T-helper 1 cell treated with Interleukin-12 subunit alpha and Interleukin-12 subunit beta and Interleukin-4 antibody, amounts not matched to agents 30 ng/mL and 1 ng/mL, for 36 hours (primary cell): ENCODE data around the gene ATP5PD. TPM values are rescaled to one million over a fixed set of nuclear protein-coding genes. Genes with fewer than 3 reads are reported as not detected.

Experiments
- intact Hi-C: fragments of 100-400 bp; cut with micrococcal nuclease; formaldehyde crosslinking; loops from one replicate; pipeline ENCODE4 v1.15.1; 2024
- total RNA-seq: library from RNA; stranded (reverse); gene quantifications from 2 replicates; pipeline ENCODE4 v1.2.3, GENCODE V29; 2022

ATP5PD gene
- total RNA-seq, 1 donor from 2014 or later: 190 TPM

- intact Hi-C loops: no loop called here
Observed at GRCh38 chr17:75001915-75002843, 44.6 kb downstream of the ATP5PD start.

DNA sequence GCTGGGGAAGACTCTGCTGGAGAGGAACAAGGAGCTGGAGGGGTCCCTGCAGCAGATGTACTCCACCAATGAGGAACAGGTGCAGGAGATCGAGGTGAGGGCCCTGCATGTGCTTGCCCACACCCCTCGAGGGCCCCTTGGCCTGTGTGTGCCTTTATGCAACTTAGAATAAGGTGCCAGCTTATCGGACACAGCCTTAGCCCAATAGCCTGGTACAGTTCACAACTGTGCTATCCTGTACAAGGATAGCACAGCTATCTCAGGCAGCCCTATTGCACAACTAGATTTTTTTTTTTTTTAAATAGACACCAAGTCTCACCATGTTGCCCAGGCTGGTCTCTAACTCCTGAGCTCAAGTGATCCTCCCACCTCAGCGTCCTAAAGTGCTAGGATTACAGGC lies 47.2 kb downstream of the ATP5PD start:
- intact Hi-C loops: no loop called here

DNA sequence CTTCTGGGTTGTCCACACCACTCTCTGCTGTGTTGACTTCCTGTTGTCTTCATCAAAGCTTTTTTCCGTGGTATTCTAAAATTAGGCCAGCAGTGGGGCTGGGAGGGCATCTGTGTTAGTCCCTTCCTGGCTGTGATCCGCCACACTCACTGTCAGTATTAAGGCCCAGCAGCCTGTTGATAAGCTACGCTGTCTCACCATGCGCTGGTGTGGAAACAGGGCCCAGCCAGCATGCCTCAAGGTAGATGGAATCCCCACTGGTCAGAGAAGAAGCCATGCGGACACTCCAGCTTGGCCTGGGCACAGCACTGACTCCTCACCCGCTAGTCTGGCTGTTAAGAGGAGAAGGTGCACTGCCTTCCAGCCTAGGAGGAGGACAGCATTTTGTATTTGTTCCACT lies 48.0 kb downstream of the ATP5PD start:
- intact Hi-C loops: no loop called here

DNA sequence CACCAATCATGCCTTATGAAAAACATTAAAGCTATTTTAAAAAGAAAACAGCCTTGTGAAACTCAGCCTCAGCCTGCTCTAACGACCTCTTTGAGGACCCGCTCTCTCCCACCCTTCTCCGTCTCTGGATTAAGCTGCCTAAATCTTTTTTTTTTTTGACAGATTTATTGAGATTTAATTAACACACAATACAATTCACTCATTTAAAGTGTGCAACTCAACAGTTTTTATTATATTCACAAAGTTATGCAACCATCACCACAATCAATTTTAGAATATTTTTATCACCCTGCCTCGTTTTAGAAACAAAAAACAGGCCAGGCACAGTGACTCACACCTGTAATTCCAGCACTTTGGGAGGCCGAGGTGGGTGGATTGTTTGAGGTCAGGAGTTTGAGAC lies 50.9 kb downstream of the ATP5PD start:
- intact Hi-C loops: no loop called here

DNA sequence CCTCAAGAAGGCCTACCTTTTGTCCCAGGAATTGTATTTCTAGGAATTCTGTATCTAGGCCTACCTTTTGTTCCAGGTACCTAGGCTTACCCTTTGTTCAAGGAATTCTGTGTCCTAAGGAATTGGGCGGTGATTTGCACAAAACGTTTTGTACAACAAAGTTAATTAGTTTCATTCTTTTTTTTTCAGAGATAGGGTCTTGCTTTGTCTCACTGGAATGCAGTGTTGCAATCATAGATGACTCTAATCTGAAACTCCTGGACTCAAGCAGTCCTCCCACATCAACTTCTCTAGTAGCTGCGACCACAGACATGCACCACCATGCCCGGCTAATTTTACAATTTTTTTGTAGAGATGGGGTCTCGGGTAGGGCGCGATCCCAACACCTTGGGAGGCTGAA lies 52.3 kb downstream of the ATP5PD start:
- intact Hi-C loops: no loop called here

GRCh38 chr17:74992223-74992622 lies 54.5 kb downstream of the ATP5PD start:
- intact Hi-C loops: no loop called here

DNA sequence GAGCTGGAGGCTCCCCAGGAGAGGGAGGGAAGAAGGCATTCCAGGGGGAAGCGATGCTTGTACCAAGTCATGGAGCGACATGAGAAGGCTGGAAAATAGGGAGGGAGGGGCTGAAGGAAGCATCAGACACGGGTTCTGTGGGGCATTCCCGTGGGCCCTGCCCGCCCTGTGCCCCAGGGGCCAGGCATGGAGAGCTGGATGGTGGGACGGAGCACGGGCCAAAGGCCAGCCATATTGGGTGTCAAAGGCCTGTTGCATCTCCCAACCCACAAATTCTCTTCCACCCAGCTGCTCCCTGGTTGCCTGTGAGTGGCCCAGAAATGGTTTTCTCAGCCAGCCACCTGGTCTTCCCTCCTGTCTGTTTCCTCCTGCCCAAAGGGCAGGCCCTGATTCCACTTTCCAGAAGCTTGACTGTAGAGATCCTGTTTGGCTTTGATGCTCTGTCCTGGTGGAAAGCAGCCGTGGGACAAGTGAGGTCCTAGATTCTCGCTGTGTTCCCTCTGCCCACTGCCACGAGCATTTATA lies 56.1 kb downstream of the ATP5PD start:
- intact Hi-C loops: no loop called here

Other genes starting within 250 kb of the ATP5PD start
- 0.22 and 0.49 TPM in 2 replicates for gene GRIN2C, start 187.1 kb downstream of the ATP5PD start, total RNA-seq
- gene FDXR, start 174.0 kb downstream of the ATP5PD start, total RNA-seq: 37.3 and 40.6 TPM in 2 replicates
- not detected in 2 replicates for gene FADS6, start 153.3 kb downstream of the ATP5PD start, total RNA-seq
- not detected in 2 replicates for gene USH1G, start 123.7 kb downstream of the ATP5PD start, total RNA-seq
- gene OTOP2, start 122.7 kb downstream of the ATP5PD start, total RNA-seq: not detected in 2 replicates
- gene OTOP3, start 111.1 kb downstream of the ATP5PD start, total RNA-seq: not detected in 2 replicates
- gene HID1, start 74.2 kb downstream of the ATP5PD start, total RNA-seq: 0.61 and 1.2 TPM in 2 replicates
- 0.20 and 0.24 TPM in 2 replicates for gene CDR2L, start 59.3 kb downstream of the ATP5PD start, total RNA-seq
- 43.1 and 43.3 TPM in 2 replicates for gene MRPL58, start 34.3 kb downstream of the ATP5PD start, total RNA-seq
- gene KCTD2, start 256 bp upstream of the ATP5PD start, total RNA-seq: 19.3 and 20.3 TPM in 2 replicates
- 7.6 and 7.8 TPM in 2 replicates for gene SLC16A5, start 41.0 kb upstream of the ATP5PD start, total RNA-seq
- 15.7 and 16.5 TPM in 2 replicates for gene ARMC7, start 63.0 kb upstream of the ATP5PD start, total RNA-seq
- 52.1 and 53.9 TPM in 2 replicates for gene NT5C, start 84.8 kb upstream of the ATP5PD start, total RNA-seq
- gene JPT1, start 107.5 kb upstream of the ATP5PD start, total RNA-seq: 236 and 281 TPM in 2 replicates
- 493 and 503 TPM in 2 replicates for gene SUMO2, start 136.0 kb upstream of the ATP5PD start, total RNA-seq
- 97.3 and 99.6 TPM in 2 replicates for gene NUP85, start 158.7 kb upstream of the ATP5PD start, total RNA-seq
- gene GGA3, start 214.6 kb upstream of the ATP5PD start, total RNA-seq: 80.3 and 88.6 TPM in 2 replicates
- gene MRPS7, start 214.9 kb upstream of the ATP5PD start, total RNA-seq: 66.3 and 73.3 TPM in 2 replicates
- 36.3 and 39.2 TPM in 2 replicates for gene MIF4GD, start 224.3 kb upstream of the ATP5PD start, total RNA-seq
- 48.4 and 52.7 TPM in 2 replicates for gene SLC25A19, start 242.5 kb upstream of the ATP5PD start, total RNA-seq